NOMO-1 treated with dmso at 0.1 percent for 144 hours (cell line): ENCODE results near the gene DISC1.

Experiments used
- DNase-seq: peaks from one replicate; lab custom pipeline; 2025; ENCODE audit not compliant: unreplicated experiment; lab: John Stamatoyannopoulos, UW

DISC1 gene

DNA sequence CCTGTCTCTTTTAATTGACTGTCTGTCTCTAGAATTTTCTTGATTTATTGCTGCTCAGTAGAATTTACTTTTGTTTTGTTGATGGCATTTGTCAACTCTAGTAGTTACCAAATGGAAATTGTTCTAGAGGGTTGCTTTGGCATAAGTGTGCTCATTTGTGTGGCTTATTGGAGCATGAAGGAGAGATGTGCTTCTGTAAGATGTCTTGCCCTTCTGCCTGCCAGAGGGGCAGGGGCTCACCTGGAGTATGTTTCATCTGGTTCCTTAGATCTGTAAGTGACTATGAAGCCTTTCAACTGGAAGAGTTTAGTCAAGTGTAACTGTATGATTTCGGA lies 345.5 kb downstream of the DISC1 start:
- DNase-seq, result no peak

DNA sequence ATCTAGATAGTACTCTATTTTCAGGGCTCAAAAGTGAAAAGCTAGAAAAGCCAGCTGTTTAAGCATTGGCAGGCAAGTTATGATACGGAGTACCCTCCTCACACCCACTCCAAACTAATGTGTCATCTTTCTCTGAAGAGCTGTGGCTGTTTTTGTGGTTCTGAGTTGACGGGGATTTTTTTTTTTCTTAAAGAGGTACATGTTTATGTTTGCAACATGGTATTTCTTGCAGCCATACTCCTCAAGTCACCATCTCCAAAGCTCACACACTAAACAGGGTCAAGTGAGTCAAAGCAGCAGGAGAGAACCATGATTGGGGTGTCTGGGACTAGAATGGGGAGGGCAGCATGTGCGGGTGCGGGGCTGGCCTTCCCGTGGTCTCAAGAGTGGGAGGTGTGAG lies 347.2 kb downstream of the DISC1 start:
- no peak for DNase-seq

DNA sequence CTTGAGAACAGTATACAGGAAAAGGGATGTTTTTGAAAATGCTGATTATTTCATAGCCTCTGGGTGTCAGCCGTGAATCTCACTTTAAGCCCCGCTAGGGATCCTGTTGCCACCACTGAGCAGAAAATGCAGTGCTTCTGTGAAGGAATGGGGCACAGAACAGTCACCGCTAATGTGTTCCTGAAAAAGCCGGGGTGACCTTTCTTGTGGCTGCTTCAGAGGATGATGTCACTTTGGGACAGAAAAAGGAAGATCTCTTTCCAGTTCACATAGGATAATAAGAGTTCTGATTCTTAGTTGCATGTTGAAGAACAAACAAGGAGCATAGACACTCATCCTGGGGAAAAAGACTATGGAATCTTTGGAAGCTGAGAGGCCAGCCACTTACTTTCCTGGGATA lies 349.6 kb downstream of the DISC1 start:
- DNase-seq, result no peak

DNA sequence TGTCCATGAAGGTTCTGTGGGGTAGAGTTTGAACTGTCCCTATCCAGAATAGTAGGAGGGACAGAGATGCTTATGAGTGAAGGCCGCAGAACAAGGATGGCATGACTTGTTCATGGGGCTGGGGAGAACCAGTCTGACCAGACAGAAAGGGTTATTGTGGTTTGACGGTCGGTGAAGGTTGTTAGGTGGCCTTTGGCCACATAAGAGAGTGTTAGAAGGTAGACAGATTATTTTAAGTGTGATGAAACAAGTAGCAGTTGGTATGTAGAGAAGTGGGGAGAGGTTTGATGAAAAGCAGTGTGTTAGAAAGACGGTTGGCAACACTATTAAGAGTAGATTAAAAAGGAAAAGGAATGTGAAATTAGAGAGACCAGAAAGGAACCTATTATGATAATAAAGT lies 355.1 kb downstream of the DISC1 start:
- DNase-seq, result no peak

DNA sequence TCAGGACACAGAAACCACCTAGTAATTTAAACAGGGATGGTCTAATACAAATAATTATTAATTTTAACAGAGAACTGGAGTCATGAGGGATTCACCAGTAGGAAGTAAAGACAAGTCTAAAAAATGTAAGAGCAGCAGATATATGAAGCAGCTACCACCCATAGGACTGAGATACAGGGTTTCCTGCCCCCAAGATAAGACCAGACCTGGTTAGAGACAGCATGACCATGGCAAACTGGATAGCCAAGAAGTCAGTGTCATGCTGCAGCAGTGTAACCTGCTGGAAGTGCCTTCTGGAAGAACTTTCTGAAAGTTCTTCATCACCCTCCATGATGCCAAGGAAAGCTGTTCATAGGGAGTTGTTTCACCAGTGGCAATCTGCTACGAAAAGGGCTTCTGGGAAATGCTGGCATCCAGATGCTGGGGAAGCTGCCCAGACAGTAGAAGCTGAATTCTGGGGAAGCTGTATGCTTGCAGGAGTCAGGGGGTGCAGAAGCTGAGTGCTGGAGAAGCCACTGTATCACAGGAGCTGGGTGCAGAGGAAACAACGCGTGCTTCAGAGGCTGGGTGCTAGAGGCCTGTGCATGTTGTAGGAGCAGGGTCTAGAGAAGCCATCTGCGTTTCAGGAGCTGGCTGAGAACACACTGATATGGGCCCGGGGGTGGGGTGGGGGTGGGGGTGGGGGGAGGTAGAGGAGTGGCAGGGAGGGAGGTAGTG lies 356.4 kb downstream of the DISC1 start:
- no peak for DNase-seq

DNA sequence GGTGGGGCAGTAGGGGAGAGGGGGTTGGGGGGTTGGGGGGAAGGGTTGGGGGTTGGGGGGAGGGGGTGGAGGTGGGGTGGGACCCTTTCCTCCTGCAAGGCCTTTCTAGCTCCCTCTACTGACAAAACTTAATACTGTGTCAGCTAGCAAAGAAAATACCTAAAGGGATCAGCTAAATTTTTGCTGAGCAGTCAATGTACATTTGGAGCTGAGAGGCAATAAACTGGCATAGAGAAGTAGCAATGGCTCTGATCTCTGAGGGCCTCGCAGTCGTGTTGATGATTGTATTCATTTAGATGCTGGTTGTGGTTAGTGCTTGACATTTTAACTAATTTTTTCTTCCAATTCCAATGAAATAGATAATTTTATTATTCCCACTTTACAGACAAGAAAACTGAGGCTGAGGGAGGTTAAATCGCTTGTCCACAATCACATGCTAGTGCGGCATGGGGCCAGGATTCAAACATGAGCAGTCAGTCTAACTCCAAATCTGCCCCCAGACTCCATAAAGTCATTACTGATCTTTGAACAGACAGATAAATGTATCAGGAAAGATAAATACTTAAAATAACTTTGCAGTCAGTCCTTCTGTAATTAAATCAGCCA lies 357.1 kb downstream of the DISC1 start:
- no peak for DNase-seq

DNA sequence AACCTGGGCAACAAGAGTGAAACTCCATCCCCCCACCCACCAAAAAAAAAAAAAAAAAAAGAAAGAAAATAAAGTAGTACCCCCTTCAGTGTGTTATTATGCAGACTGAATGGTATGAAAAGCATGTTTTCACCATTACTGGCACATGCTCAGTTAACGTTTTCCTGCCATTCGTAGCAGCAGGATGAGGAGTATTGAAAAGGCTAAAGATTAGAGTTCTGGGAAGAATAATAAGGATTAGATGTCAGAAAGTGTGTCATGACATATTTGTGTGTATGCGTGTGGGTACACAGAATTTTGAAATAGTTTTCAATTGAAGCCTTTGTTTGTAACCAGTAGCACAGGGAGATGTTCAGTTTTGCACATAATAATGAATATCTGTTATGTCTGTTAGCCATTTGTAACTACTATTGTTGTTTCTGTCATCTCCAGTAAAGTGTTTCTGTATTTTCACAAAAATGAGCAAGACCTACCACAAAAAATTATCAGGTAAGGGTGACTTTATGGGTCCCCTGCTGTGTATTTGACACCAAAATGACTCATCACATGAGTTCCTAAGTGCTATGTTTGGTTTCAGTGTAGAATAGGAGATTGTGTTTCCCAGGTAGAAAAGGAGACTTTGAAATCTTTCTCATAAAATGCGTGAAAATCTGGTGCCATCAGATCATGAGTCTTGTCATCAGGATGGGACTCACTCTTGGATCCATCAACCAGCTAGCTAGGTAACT lies 358.9 kb downstream of the DISC1 start:
- no peak for DNase-seq

DNA sequence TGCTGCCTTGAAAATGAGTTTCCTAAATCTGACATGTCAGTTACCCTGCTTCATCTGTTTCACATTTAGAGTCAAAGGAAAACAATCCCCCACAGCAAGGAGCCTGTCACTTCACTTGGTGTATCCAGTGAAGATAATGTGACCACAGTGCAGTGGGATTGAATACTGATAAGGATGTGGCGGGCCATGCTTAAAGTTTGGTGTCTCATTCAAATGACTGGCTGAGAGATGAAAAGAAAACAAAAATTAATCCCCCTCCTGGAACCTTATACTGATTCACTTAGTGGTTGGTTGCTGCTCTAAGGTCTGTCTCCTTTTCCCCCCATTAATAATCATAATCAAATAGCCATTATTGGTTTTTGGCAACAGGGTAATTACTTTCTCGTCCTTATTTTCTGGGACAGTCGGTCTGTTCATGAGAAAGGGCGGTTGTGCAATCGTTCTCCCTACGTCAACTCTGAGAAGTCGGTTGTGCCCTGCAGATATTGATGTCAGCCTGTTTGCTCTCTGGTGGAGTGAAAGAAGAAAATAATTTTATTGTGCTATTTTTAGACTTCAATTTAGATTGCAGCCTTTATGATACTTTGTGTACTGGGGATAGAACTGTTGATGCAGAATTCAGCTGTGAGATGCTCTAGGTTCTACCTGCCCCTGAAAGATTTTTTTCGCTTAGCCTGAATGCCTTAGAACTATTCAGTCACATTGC lies 360.2 kb downstream of the DISC1 start:
- DNase-seq, result no peak

DNA sequence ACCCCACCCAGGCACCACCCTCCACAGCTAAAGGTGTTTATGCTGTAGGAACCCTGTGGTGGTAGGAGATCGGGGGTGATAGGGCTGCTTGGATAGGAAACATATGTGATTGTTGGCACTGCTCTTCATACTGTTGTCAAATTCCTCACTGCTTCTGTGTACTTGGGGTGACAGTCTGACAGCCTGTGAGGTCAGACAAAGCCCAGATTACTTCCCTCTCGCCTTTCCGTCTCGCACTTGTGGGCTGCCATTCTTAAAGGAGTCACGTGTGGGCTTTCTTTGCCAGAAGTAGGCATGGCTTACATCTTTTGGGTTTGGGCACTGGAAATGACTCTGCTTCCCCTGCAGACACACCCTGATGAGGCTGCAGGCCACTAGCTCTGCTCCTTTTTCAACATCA lies 363.8 kb downstream of the DISC1 start:
- no peak for DNase-seq

DNA sequence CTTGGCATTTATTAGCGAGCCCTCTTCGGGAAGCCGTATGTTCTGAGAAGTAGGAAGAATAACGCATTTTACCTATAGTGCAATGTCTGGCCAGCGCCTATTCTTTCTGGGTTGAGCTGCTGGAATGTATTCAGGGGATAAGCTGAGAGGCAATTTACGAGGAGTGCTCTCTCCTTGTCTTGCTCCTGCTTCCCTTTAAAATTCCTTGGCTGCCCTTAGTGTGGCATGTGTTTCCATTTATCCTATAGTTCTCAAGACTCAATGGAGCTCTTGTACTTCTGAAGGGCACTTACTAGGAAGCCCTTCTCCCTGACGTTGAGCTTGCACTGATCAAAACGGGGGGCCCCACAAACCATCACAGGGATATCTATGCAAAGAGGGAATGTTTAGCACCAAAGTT lies 364.6 kb downstream of the DISC1 start:
- no peak for DNase-seq

DNA sequence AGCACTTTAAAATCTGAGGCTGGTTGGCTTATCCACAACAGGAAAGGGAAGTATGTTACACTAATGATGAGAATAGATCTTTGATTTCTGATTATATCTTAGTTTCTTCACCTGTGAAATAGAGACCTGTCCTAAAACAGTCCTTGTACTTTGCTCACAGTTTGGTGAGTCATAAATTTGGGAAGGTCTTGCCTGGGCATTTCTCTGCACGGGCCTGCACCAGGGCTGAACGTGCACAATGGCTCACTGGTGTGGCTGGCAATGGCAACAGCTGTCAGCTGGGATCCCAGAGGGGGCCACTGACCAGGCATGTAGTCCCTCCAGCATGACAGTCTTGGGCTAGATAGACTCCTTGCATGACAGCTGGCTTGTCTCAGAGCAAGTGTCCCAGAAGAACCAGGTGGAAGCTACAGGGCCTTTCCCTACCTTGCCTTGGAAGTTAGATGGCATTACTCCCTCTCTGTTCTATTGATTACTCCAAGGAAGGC lies 367.4 kb downstream of the DISC1 start:
- no peak for DNase-seq

DNA sequence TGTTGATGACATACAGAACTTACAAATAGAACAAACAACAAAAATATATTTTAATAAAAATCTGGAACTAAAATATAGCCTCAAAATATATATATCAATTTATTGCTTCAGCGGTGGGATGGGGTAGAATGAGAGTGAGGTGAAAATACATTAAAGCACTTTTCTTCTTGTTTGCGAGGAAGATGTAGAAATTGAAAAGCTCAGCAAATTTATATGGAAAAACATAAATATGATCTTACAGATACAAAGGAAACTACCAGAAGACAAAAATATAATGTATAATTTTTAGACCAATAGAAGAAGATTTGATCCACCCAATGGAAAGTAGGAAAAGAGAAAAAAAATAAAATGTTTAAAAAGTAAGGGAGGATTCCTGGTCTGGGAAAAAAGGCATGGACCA lies 372.2 kb downstream of the DISC1 start:
- no peak for DNase-seq

GRCh38 chr1:232005300-232005699 lies 378.7 kb downstream of the DISC1 start:
- DNase-seq, result no peak

- DNase-seq, result no peak
Measured at GRCh38 chr1:232009741-232010140, 383.2 kb downstream of the DISC1 start.

GRCh38 chr1:232011961-232012360 lies 385.4 kb downstream of the DISC1 start:
- no peak for DNase-seq

DNA sequence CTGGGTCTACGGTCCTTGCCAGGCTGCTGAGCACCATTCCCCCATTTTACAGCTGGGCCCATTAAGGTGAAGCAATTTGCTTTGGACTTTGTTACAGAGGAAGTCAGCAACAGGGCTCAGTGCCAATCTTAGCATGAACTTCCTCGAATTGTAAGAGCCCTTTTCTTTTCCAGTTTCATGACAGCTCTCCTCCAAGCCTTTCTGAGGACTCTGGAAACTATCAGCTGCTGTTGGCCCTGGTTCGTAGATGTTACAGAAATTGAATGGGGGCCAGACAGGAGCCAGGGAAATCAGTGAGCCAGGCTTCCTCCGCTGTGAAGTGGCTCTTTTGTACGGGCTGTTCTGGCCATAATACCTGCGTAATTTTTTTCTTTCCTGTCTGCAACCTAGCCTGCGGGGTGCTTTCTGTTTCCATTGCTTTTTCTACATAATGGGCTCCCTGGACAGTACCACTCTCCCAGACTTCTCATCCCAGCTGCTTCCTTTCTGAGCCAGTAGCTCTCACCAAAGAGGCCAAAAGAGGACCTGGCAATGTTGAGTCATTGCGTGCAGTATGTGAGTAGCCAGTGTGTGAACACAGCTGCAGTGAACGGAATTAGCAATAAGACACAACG lies 386.3 kb downstream of the DISC1 start:
- DNase-seq, result no peak

DNA sequence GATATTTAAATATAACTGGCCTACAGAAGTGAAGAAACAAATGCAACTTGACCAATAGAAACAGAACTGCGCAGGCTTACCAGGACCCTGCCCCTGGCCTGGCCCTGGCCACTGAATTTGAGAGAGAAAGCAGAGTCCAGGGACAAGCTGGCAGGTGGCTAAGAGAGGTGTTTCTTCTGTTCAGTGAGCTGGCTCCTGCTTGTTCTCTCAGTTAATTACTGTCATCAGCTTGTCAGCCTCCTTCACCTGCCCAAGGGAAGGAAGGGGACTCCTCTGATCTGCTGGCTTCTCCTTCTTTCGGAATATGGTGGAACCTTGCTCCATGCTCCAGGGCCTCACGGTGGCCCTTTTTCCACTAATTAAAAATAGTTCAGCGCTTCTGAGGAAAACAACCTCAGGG lies 388.4 kb downstream of the DISC1 start:
- DNase-seq, result no peak

- DNase-seq, result no peak
Measured at GRCh38 chr1:232016616-232017015, 390.0 kb downstream of the DISC1 start.

DNA sequence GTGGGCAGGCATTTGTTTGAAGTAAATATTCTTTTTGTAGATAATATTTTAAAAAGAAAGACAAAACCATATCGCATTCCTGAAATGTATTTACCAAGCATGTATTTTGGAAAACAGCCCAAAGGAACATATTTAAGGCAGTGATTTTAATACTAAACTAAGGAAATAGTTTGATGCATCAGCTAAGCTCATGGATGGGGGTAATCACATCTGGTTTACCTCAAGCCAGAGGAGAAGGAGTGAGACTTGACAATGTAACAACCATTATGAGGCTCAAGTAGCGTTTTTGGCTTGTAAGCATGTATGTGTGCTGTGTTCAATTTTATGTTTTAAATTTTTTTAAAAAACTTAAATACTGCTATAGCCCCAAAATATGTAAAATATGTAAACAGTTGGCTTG lies 390.5 kb downstream of the DISC1 start:
- DNase-seq, result no peak

DNA sequence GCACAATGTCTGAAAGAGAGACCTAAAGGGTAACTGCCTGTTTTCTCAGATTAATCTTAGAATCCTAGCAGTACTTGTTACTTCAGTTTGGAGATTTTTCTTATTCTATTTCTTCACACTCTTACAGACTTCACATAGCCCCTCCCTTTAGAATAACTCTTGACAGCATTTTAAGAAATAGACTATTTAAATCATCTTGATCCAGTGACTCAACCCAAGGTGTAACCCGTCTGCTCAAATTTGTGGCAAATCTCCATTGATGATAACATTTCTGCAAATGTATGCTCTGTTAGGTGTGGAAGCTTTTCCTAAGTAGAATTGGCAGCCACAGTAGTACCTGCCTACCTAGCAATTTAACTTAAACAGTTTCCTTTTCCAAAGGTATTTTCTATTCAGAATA lies 391.2 kb downstream of the DISC1 start:
- no peak for DNase-seq
